ENCODE results near the gene SPEF1. TPM values are rescaled to one million over a fixed set of nuclear protein-coding genes. Genes with fewer than 3 reads are reported as not detected.

The SPEF1 gene
- total RNA-seq, 2 donors from 2014 or later = not detected

- peaks cover 23% of the 10 kb centered on the region for H3K4me1 ChIP-seq
- peak overlapping the region in 1 of 2 donors; percentile 70 for H3K9ac ChIP-seq (ENCODE audit: low read depth in 2 of 2, low read length in 2 of 2)
- peak overlapping the region; percentile 90 for H3K27ac ChIP-seq
- H3K36me3 ChIP-seq = no peaks in the 10 kb centered on the region
- DNase-seq = no peak
- H3K9me3 ChIP-seq = no peaks in the 10 kb centered on the region
- intact Hi-C loops (cut with DNase I) = no loop called here
- no peak overlapping the region for H3K4me3 ChIP-seq
- no peaks in the 10 kb centered on the region for H3K27me3 ChIP-seq
- TF ChIP-seq, protein P1, sequence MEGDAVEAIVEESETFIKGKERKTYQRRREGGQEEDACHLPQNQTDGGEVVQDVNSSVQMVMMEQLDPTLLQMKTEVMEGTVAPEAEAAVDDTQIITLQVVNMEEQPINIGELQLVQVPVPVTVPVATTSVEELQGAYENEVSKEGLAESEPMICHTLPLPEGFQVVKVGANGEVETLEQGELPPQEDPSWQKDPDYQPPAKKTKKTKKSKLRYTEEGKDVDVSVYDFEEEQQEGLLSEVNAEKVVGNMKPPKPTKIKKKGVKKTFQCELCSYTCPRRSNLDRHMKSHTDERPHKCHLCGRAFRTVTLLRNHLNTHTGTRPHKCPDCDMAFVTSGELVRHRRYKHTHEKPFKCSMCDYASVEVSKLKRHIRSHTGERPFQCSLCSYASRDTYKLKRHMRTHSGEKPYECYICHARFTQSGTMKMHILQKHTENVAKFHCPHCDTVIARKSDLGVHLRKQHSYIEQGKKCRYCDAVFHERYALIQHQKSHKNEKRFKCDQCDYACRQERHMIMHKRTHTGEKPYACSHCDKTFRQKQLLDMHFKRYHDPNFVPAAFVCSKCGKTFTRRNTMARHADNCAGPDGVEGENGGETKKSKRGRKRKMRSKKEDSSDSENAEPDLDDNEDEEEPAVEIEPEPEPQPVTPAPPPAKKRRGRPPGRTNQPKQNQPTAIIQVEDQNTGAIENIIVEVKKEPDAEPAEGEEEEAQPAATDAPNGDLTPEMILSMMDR (IDR thresholded peaks at IDR 0.05) = no peak
These were observed 32.0 kb upstream of the SPEF1 start for GRCh38 chr20:3812975-3813847.

DNA sequence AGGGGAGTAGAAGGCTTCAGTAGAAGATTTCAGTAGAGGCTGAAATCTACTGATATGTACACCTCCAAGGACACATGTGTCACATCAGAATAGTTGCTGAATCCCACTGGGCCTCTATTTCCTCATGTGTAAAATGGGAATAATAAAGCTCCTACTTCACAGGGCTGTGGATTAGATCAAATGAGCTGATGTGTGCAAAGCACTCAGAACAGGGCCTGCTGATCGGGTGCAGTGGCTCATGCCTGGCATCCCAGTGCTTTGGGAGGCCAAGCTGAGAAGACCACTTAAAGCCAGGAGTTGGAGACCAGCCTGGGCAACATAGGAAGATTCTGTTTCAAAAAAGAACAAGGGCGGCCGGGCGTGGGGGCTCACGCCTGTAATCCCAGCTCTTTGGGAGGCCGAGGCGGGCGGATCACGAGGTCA is 31.0 kb upstream of the SPEF1 start:
- peaks cover 30% of the 10 kb centered on the region for H3K4me1 ChIP-seq
- no peaks in the 10 kb centered on the region for H3K9me3 ChIP-seq
- intact Hi-C loops (cut with DNase I) = no loop called here
- no peak overlapping the region for H3K4me3 ChIP-seq
- H3K27me3 ChIP-seq = no peaks in the 10 kb centered on the region
- peak overlapping the region; percentile 27 to 69 for H3K9ac ChIP-seq (ENCODE audit: low read depth in 2 of 2, low read length in 2 of 2)
- peak overlapping the region; percentile 90 for H3K27ac ChIP-seq
- TF ChIP-seq, protein P1 (IDR thresholded peaks at IDR 0.05) = no peak
- no peak for DNase-seq
- no peaks in the 10 kb centered on the region for H3K36me3 ChIP-seq

- intact Hi-C loops (cut with DNase I) = no loop called here
- Histone ChIP-seq H3K27ac (peak overlapping the region; percentile 90), H3K4me3 (peak overlapping the region; percentile 6), H3K36me3 (no peaks in the 10 kb centered on the region), H3K27me3 (no peaks in the 10 kb centered on the region), H3K9ac (ENCODE audit: low read depth in 2 of 2, low read length in 2 of 2) (peak overlapping the region; percentile 40 to 92), H3K9me3 (no peaks in the 10 kb centered on the region), H3K4me1 (peaks cover 36% of the 10 kb centered on the region)
- TF ChIP-seq, protein P1 (IDR thresholded peaks at IDR 0.05) = no peak
- DNase-seq = peak; percentile 99
These were observed 30.4 kb upstream of the SPEF1 start for GRCh38 chr20:3811467-3812258.

- H3K4me3 ChIP-seq = no peak overlapping the region
- peaks cover 38% of the 10 kb centered on the region for H3K4me1 ChIP-seq
- intact Hi-C loops (cut with DNase I) = no loop called here
- H3K27me3 ChIP-seq = no peaks in the 10 kb centered on the region
- H3K36me3 ChIP-seq = peaks cover under 1% of the 10 kb centered on the region
- H3K9ac ChIP-seq (ENCODE audit: low read depth in 2 of 2, low read length in 2 of 2) = peak overlapping the region in 1 of 2 donors; percentile 78
- H3K9me3 ChIP-seq = no peaks in the 10 kb centered on the region
- TF ChIP-seq, protein P1 (IDR thresholded peaks at IDR 0.05) = no peak
- no peak for DNase-seq
- H3K27ac ChIP-seq = peak overlapping the region; percentile 97
These were observed 27.3 kb upstream of the SPEF1 start for GRCh38 chr20:3808544-3808943.

- Histone ChIP-seq H3K27ac (peak overlapping the region; percentile 97), H3K27me3 (no peaks in the 10 kb centered on the region), H3K4me1 (peaks cover 24% of the 10 kb centered on the region), H3K9ac (ENCODE audit: low read depth in 2 of 2, low read length in 2 of 2) (no peak overlapping the region), H3K36me3 (peaks cover 24% of the 10 kb centered on the region), H3K4me3 (no peak overlapping the region), H3K9me3 (no peaks in the 10 kb centered on the region)
- TF ChIP-seq, protein P1 (IDR thresholded peaks at IDR 0.05) = no peak
- intact Hi-C loops (cut with DNase I) = no loop called here
- no peak for DNase-seq
These were observed 23.5 kb upstream of the SPEF1 start for GRCh38 chr20:3804781-3805180.

Data from colonic mucosa (tissue), 4 donors.